ENCODE results near the gene NLRP9. TPM values are rescaled to one million over a fixed set of nuclear protein-coding genes. Genes with fewer than 3 reads are reported as not detected.

NLRP9 gene
- total and polyA plus RNA-seq, 2 experiments from 2014 or later: not detected

GRCh38 chr19:55675661-55676354 lies 62.4 kb downstream of the NLRP9 start:
- H3K27me3 ChIP-seq: no peaks in the 10 kb centered on the region
- H3K9me2 ChIP-seq (replicated peaks; ENCODE audit: insufficient read depth): no peaks in the 10 kb centered on the region
- peaks cover 27% of the 10 kb centered on the region for H3K4me1 ChIP-seq (ENCODE audit: insufficient read depth)
- DNase-seq (ENCODE audit: low spot score): no peak
- H3K4me3 ChIP-seq: peak overlapping the region; percentile 74
- peak overlapping the region; percentile 90 for H3K27ac ChIP-seq
- TF ChIP-seq EZH2phosphoT487 (IDR thresholded peaks at IDR 0.05; ENCODE audit: low read depth, severe bottlenecking, unreplicated experiment) (no peak), CTCF (IDR thresholded peaks at IDR 0.05; ENCODE audit: poor library complexity) (no peak), EZH2 (IDR thresholded peaks at IDR 0.05; ENCODE audit: borderline replicate concordance) (no peak)
- H3K79me2 ChIP-seq: peaks cover 89% of the 10 kb centered on the region
- H3K36me3 ChIP-seq (replicated peaks; ENCODE audit: insufficient read depth, low read depth): no peaks in the 10 kb centered on the region
- 23% methylated on average over 16 of the region's 16 CpGs for WGBS (ENCODE audit: low lambda C conversion rate, missing lambda C conversion rate)
- H2AFZ ChIP-seq: peak overlapping the region; percentile 67
- no peaks in the 10 kb centered on the region for H3K9me3 ChIP-seq (ENCODE audit: low read depth)
- peaks cover 66% of the 10 kb centered on the region for H4K20me1 ChIP-seq (ENCODE audit: insufficient read depth, poor library complexity, severe bottlenecking)
- peak overlapping the region; percentile 95 for H3K4me2 ChIP-seq

GRCh38 chr19:55674841-55675660 lies 63.2 kb downstream of the NLRP9 start, which contains the start of gene EPN1:
EPN1 (plus strand) TSS chr19:55675226; CDS start chr19:55678628, 3,402 bp downstream.
- Histone ChIP-seq H3K9me3 (ENCODE audit: low read depth) (no peaks in the 10 kb centered on the region), H4K20me1 (ENCODE audit: insufficient read depth, poor library complexity, severe bottlenecking) (peaks cover 73% of the 10 kb centered on the region), H3K79me2 (peaks cover 88% of the 10 kb centered on the region), H3K27ac (peak within 1 kb of the TSS; percentile 90), H2AFZ (peak within 1 kb of the TSS; percentile 67), H3K36me3 (replicated peaks; ENCODE audit: insufficient read depth, low read depth) (no peaks in the 10 kb centered on the region), H3K27me3 (no peaks in the 10 kb centered on the region), H3K4me3 (peak within 1 kb of the TSS; percentile 74), H3K4me1 (ENCODE audit: insufficient read depth) (peaks cover 27% of the 10 kb centered on the region), H3K4me2 (peak within 1 kb of the TSS; percentile 95), H3K9me2 (replicated peaks; ENCODE audit: insufficient read depth) (no peaks in the 10 kb centered on the region)
- peak; percentile 98 for DNase-seq (ENCODE audit: low spot score)
- 2% methylated on average over 38 of the region's 101 CpGs for WGBS (ENCODE audit: low lambda C conversion rate, missing lambda C conversion rate)
- no peak for TF ChIP-seq CTCF (IDR thresholded peaks at IDR 0.05; ENCODE audit: poor library complexity)
- TF ChIP-seq EZH2phosphoT487 (IDR thresholded peaks at IDR 0.05; ENCODE audit: low read depth, severe bottlenecking, unreplicated experiment): no peak
- TF ChIP-seq EZH2 (IDR thresholded peaks at IDR 0.05; ENCODE audit: borderline replicate concordance): no peak

GRCh38 chr19:55674459-55674840 lies 63.8 kb downstream of the NLRP9 start:
- Histone ChIP-seq H3K79me2 (peaks cover 88% of the 10 kb centered on the region), H3K4me2 (peak overlapping the region; percentile 87), H3K27me3 (no peaks in the 10 kb centered on the region), H2AFZ (peak overlapping the region; percentile 3), H4K20me1 (ENCODE audit: insufficient read depth, poor library complexity, severe bottlenecking) (peaks cover 73% of the 10 kb centered on the region), H3K4me1 (ENCODE audit: insufficient read depth) (peaks cover 27% of the 10 kb centered on the region), H3K4me3 (peak overlapping the region; percentile 36), H3K27ac (peak overlapping the region; percentile 89), H3K36me3 (replicated peaks; ENCODE audit: insufficient read depth, low read depth) (no peaks in the 10 kb centered on the region), H3K9me3 (ENCODE audit: low read depth) (no peaks in the 10 kb centered on the region), H3K9me2 (replicated peaks; ENCODE audit: insufficient read depth) (no peaks in the 10 kb centered on the region)
- 29% methylated on average over 16 of the region's 17 CpGs for WGBS (ENCODE audit: low lambda C conversion rate, missing lambda C conversion rate)
- DNase-seq (ENCODE audit: low spot score): no peak
- TF ChIP-seq EZH2 (IDR thresholded peaks at IDR 0.05; ENCODE audit: borderline replicate concordance): no peak
- TF ChIP-seq EZH2phosphoT487 (IDR thresholded peaks at IDR 0.05; ENCODE audit: low read depth, severe bottlenecking, unreplicated experiment): no peak
- TF ChIP-seq CTCF (IDR thresholded peaks at IDR 0.05; ENCODE audit: poor library complexity): no peak
